Measurements from ENCODE around the gene SH3BGRL.
A peak's percentile ranks its signal among the peaks of the same experiment; 100 is the strongest.

The SH3BGRL gene

GRCh38 chrX:81201071-81201470 lies 831 bp upstream of the SH3BGRL start:
- H3K36me3 ChIP-seq (replicated peaks), result no peaks in the 10 kb centered on the region
- H3K27ac ChIP-seq, result peak overlapping the region; percentile 76
- in situ Hi-C loops (cut with HindIII; ENCODE audit: low pct_ligation_motif_present, low sequenced_read_pairs), result no loop called here
- H3K27me3 ChIP-seq (replicated peaks), result no peaks in the 10 kb centered on the region
- DNase-seq, result no peak
- H3K4me3 ChIP-seq (ENCODE audit: low read depth, low read length), result peak overlapping the region; percentile 68
- TF ChIP-seq, protein P1, sequence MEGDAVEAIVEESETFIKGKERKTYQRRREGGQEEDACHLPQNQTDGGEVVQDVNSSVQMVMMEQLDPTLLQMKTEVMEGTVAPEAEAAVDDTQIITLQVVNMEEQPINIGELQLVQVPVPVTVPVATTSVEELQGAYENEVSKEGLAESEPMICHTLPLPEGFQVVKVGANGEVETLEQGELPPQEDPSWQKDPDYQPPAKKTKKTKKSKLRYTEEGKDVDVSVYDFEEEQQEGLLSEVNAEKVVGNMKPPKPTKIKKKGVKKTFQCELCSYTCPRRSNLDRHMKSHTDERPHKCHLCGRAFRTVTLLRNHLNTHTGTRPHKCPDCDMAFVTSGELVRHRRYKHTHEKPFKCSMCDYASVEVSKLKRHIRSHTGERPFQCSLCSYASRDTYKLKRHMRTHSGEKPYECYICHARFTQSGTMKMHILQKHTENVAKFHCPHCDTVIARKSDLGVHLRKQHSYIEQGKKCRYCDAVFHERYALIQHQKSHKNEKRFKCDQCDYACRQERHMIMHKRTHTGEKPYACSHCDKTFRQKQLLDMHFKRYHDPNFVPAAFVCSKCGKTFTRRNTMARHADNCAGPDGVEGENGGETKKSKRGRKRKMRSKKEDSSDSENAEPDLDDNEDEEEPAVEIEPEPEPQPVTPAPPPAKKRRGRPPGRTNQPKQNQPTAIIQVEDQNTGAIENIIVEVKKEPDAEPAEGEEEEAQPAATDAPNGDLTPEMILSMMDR (IDR thresholded peaks at IDR 0.05; ENCODE audit: low read depth, low read length, missing control alignments), result no peak

GRCh38 chrX:81202456-81202819 lies 536 bp downstream of the SH3BGRL start:
- Histone ChIP-seq H3K36me3 (replicated peaks) (no peaks in the 10 kb centered on the region), H3K27ac (peak overlapping the region; percentile 76), H3K4me3 (ENCODE audit: low read depth, low read length) (peak overlapping the region; percentile 68), H3K27me3 (replicated peaks) (no peaks in the 10 kb centered on the region)
- in situ Hi-C loops (cut with HindIII; ENCODE audit: low pct_ligation_motif_present, low sequenced_read_pairs), result no loop called here
- DNase-seq, result peak; percentile 9
- TF ChIP-seq, protein P1 (IDR thresholded peaks at IDR 0.05; ENCODE audit: low read depth, low read length, missing control alignments), result no peak

DNA sequence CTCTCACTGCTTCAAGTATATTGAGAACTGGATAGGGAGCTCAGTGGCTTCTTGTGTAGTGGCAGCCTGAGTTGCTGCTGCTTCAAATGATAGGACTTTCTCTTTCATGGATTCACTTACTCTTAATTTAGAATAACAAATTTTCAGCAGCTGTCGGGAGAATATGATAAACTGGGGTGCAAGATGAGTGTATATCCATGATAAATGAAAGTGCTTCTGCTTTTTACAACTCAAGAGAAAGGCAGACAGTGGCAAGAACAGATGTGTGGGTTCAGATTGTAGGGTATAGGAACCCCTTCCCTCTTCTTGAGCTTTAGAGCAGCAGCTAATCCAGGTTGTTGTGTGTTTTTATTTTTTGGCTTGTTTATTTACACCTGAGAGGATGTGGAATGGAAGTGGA lies 1.0 kb downstream of the SH3BGRL start:
- no peak for DNase-seq
- H3K36me3 ChIP-seq (replicated peaks), result no peaks in the 10 kb centered on the region
- in situ Hi-C loops (cut with HindIII; ENCODE audit: low pct_ligation_motif_present, low sequenced_read_pairs), result no loop called here
- H3K27me3 ChIP-seq (replicated peaks), result no peaks in the 10 kb centered on the region
- no peak overlapping the region for H3K27ac ChIP-seq
- peak overlapping the region; percentile 68 for H3K4me3 ChIP-seq (ENCODE audit: low read depth, low read length)
- TF ChIP-seq, protein P1 (IDR thresholded peaks at IDR 0.05; ENCODE audit: low read depth, low read length, missing control alignments), result no peak

- in situ Hi-C loops (cut with HindIII; ENCODE audit: low pct_ligation_motif_present, low sequenced_read_pairs), result no loop called here
- H3K36me3 ChIP-seq (replicated peaks), result no peaks in the 10 kb centered on the region
- TF ChIP-seq, protein P1 (IDR thresholded peaks at IDR 0.05; ENCODE audit: low read depth, low read length, missing control alignments), result no peak
- H3K27ac ChIP-seq, result no peak overlapping the region
- no peaks in the 10 kb centered on the region for H3K27me3 ChIP-seq (replicated peaks)
- H3K4me3 ChIP-seq (ENCODE audit: low read depth, low read length), result no peak overlapping the region
- DNase-seq, result no peak
These were observed 3.6 kb downstream of the SH3BGRL start for GRCh38 chrX:81205551-81205950.

GRCh38 chrX:81206476-81206875 lies 4.6 kb downstream of the SH3BGRL start:
- in situ Hi-C loops (cut with HindIII; ENCODE audit: low pct_ligation_motif_present, low sequenced_read_pairs), result no loop called here
- Histone ChIP-seq H3K36me3 (replicated peaks) (no peaks in the 10 kb centered on the region), H3K27me3 (replicated peaks) (no peaks in the 10 kb centered on the region), H3K27ac (no peak overlapping the region), H3K4me3 (ENCODE audit: low read depth, low read length) (no peak overlapping the region)
- DNase-seq, result no peak
- TF ChIP-seq, protein P1 (IDR thresholded peaks at IDR 0.05; ENCODE audit: low read depth, low read length, missing control alignments), result no peak

DNA sequence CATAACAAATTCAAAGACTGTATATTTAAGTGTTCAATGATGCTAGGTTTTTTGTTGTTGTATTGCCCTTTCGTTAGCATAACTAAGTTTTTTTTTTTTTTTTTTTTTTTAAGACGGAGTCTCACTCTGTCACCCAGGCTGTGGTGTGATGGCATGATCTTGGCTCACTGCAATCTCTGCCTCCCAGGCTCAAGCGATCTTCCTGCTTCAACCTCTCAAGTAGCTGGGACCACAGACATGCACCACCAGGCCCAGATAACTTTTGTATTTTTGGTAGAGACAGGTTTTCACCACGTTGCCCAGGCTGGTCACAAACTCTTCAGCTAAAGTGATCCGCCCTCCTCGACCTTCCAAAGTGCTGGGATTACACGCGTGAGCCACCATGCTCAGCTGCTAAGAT lies 7.0 kb downstream of the SH3BGRL start:
- in situ Hi-C loops (cut with HindIII; ENCODE audit: low pct_ligation_motif_present, low sequenced_read_pairs), result no loop called here
- no peak overlapping the region for H3K27ac ChIP-seq
- DNase-seq, result no peak
- no peaks in the 10 kb centered on the region for H3K36me3 ChIP-seq (replicated peaks)
- no peak overlapping the region for H3K4me3 ChIP-seq (ENCODE audit: low read depth, low read length)
- TF ChIP-seq, protein P1 (IDR thresholded peaks at IDR 0.05; ENCODE audit: low read depth, low read length, missing control alignments), result no peak
- H3K27me3 ChIP-seq (replicated peaks), result no peaks in the 10 kb centered on the region
